GM12878 (cell line): ENCODE results near the gene YY1. TPM values are rescaled to one million over a fixed set of nuclear protein-coding genes. Genes with fewer than 3 reads are reported as not detected.

Source experiments
- ATAC-seq: fragments of 200-7000 bp; cut with Tn5 transposase; 3 replicates; pipeline ENCODE4 v1.9.1; 2020; ENCODE audit warnings: mild to moderate bottlenecking, moderate library complexity
- BruUV-seq: library from RNA; stranded (reverse); fragments of 400-500 nt; replicated peaks from 2 replicates; lab custom pipeline; 2021; lab: Mats Ljungman, UMichigan
- CTCF ChIA-PET: fragments of 300-600 bp; sonication (Branson Sonifier 250); formaldehyde crosslinking; extraction: SDS; loops from one replicate; lab custom pipeline; 2021; ENCODE audit warnings: inconsistent platforms; lab: Yijun Ruan, JAX
- POLR2A ChIA-PET: fragments of 350-600 bp; formaldehyde crosslinking; extraction: SDS; loops from one replicate; lab custom pipeline; 2021; ENCODE audit warnings: inconsistent platforms; lab: Charles Lee
- RAD21 ChIA-PET: fragments of 300-600 bp; sonication (Branson Sonifier 250); formaldehyde crosslinking; loops from one replicate; lab custom pipeline; 2023; ENCODE audit warnings: antibody characterized with exemption; ENCODE audit not compliant: unreplicated experiment; lab: Charles Lee
- SMC1A ChIA-PET: fragments of 300-600 bp; sonication (Branson Sonifier 250); formaldehyde crosslinking; loops from one replicate; lab custom pipeline; 2023; ENCODE audit not compliant: unreplicated experiment, uncharacterized antibody; lab: Charles Lee
- DNase-seq: peaks from one replicate; pipeline ENCODE4 v3.0.0-alpha.2; 2011; ENCODE audit warnings: low read depth, low spot score
- FAIRE-seq: peaks from 3 replicates; lab custom pipeline; 2011; peaks lifted over from hg19 to GRCh38; lab: Jason Lieb, UNC
- H2AFZ ChIP-seq: 2 replicates; pipeline ENCODE4 v1.6.0; 2011; ENCODE audit warnings: low read depth, low read length, control low read depth; ENCODE audit not compliant: control insufficient read depth
- H3K27ac ChIP-seq: 2 replicates; pipeline ENCODE4 v1.5.1; 2011; ENCODE audit warnings: control low read depth; ENCODE audit not compliant: control insufficient read depth, insufficient read depth
- H3K27me3 ChIP-seq, 2 experiments: replicated peaks in 1 of 2; 2 replicates each; pipeline versions ENCODE4 v1.6.0 to v1.6.1; 2011; ENCODE audit warnings: low read length in 1 of 2; ENCODE audit not compliant: control insufficient read depth in 2 of 2, insufficient read depth in 2 of 2
- H3K36me3 ChIP-seq, 2 experiments: 2 replicates each; pipeline ENCODE4 v1.5.1; 2011; ENCODE audit warnings: low read length in 1 of 2; ENCODE audit not compliant: control insufficient read depth in 2 of 2, insufficient read depth in 2 of 2
- H3K4me1 ChIP-seq: 2 replicates; pipeline ENCODE4 v1.6.1; 2011; ENCODE audit warnings: mild to moderate bottlenecking, low read length, moderate library complexity, mixed read lengths; ENCODE audit not compliant: control insufficient read depth, insufficient read depth
- H3K4me2 ChIP-seq: 2 replicates; pipeline ENCODE4 v1.6.0; 2011; ENCODE audit warnings: control low read depth; ENCODE audit not compliant: control insufficient read depth, insufficient read depth
- H3K4me3 ChIP-seq: fragments of 200-600 bp; sonication (generic); 2 replicates; pipeline ENCODE4 v1.5.1; 2016
- H3K79me2 ChIP-seq: 2 replicates; pipeline ENCODE4 v1.6.0; 2011; ENCODE audit warnings: low read length; ENCODE audit not compliant: control insufficient read depth, insufficient read depth
- H3K9ac ChIP-seq: 2 replicates; pipeline ENCODE4 v1.8.0; 2011; ENCODE audit warnings: low read length, control low read depth, mixed read lengths; ENCODE audit not compliant: control insufficient read depth, insufficient read depth
- H3K9me3 ChIP-seq: replicated peaks from 3 replicates; pipeline ENCODE4 v1.5.1; 2011; ENCODE audit warnings: mild to moderate bottlenecking, low read length; ENCODE audit not compliant: control insufficient read depth, insufficient read depth
- H4K20me1 ChIP-seq: 2 replicates; pipeline ENCODE4 v1.6.0; 2011; ENCODE audit not compliant: control insufficient read depth, insufficient read depth
- SP1 ChIP-seq: IDR thresholded peaks from one replicate; pipeline ENCODE4 v1.6.1; 2011; ENCODE audit warnings: low read depth, low read length
- WGBS: methylation state at CpG from one replicate; pipeline ENCODE4 v1.1.6; 2016; ENCODE audit warnings: low lambda C conversion rate; ENCODE audit not compliant: insufficient replicate concordance, insufficient coverage; ENCODE audit errors: missing lambda C conversion rate; 5-methylcytosine and 5-hydroxymethylcytosine counted together
- in situ Hi-C: fragments of 300-500 bp; cut with MboI; formaldehyde crosslinking; loops from 9 replicates; pipeline ENCODE4 v1.14.3; 2018; ENCODE audit warnings: mixed read lengths
- intact Hi-C: fragments of 100-400 bp; cut with micrococcal nuclease; formaldehyde crosslinking; loops from one replicate; pipeline ENCODE4 v1.14.2; 2022; ENCODE audit not compliant: unreplicated experiment
- polyA plus RNA-seq, 11 experiments: library from polyadenylated mRNA; depleted of rRNA in 4 of 11; unstranded in 6 of 11; stranded (reverse) in 5 of 11; fragments of >200 nt; fragmentation: Nextera tagmentation in 4 of 11; fragmentation: Illumina TruSeq in 1 of 11; extraction: Ambion mirVana in 4 of 11; extraction: Trizol in 1 of 11; gene quantifications; 1 replicate in 1 of 11; 2 replicates in 10 of 11; pipeline versions ENCODE4 v1.2.1 to v1.2.3, GENCODE V29; 2011 to 2016; ENCODE audit warnings: inconsistent platforms in 2 of 11, missing spikeins in 2 of 11, low read depth in 1 of 11
- total RNA-seq, 4 experiments: library from RNA; depleted of rRNA in 3 of 4; stranded (reverse); fragments of >200 nt in 3 of 4; fragmentation: Illumina TruSeq in 1 of 4; extraction: Trizol in 1 of 4; gene quantifications; 2 replicates each; pipeline versions ENCODE4 v1.2.1 to v1.2.3, GENCODE V29; 2013 to 2021
- TF ChIP-seq, protein P1 (sequence below): fragments of 450-650 bp; IDR thresholded peaks from 2 replicates; pipeline ENCODE4 v1.6.1; 2014; ENCODE audit warnings: mild to moderate bottlenecking
- TF ChIP-seq, protein P2 (sequence below): fragments of 450-650 bp; IDR thresholded peaks from 2 replicates; pipeline ENCODE4 v1.6.1; 2016; ENCODE audit warnings: mild to moderate bottlenecking, moderate library complexity, borderline replicate concordance

Gene YY1
- total and polyA plus RNA-seq, 10 of the 15 experiments (the other 5 are each of a cell fraction or from before 2014, with no cell fraction given) = 23.7 to 74.0 (median 39.9) TPM

DNA sequence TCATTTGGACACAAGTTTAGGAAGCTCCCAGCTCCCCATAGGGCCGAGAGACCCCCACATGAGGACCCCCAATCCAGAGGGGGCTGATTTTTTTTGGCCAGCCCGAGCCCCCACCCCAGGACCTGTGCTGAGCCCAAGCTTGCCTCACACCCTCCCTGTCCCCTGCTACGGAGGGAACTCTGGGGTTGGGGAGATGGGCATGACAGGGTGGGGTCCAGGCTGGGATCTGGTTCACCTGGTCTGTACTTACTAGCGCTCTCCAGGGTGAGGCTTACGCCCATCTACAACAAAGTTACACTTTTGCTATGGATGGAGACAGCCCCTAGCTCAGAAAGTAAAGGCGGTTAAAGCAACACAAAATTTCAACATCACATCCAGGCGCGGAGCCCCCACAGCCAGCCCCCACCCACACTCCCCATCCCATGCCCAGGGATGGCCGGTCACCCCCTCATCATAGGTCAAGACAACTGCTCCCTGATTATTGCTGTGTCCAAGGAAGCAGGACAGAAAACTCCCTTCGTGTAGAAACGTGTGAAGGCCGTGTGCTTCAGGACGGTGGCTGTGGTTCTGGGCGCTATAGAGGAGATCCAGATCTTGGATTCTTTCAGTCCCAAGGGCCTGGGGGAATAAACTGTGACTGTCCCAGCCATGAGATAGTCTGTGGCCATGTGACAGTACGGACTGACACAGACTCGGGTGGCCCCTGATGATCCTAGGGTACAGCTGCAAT is 56.6 kb downstream of the YY1 start:
- BruUV-seq = no TSS peak
- Histone ChIP-seq H3K4me1 (peaks cover 16% of the 10 kb centered on the region), H4K20me1 (no peaks in the 10 kb centered on the region), H3K27ac (no peak overlapping the region), H3K36me3 (no peaks in the 10 kb centered on the region), H3K79me2 (no peaks in the 10 kb centered on the region), H3K4me2 (no peak overlapping the region), H3K9me3 (no peaks in the 10 kb centered on the region), H3K9ac (no peak overlapping the region), H2AFZ (no peak overlapping the region), H3K27me3 (no peaks in the 10 kb centered on the region), H3K4me3 (no peak overlapping the region)
- ChIA-PET RAD21 (interaction anchor here (1.4 to 1.7 kb wide), 2 partner anchors 80 to 82 kb away, joined by 4 to 5 read pairs; a partner anchor contains a TSS), CTCF (interaction anchor here (1.2 to 4.4 kb wide), 5 partner anchors 10 to 82 kb away, joined by 3 to 39 read pairs (median 6); no protein-coding TSS in a partner anchor), SMC1A (interaction anchor here (1.8 to 2.5 kb wide), 2 partner anchors 53 to 79 kb away, joined by 5 to 11 read pairs; a partner anchor contains a TSS), POLR2A (interaction anchor here (0.7 to 1.4 kb wide), 2 partner anchors 77 to 231 kb away, joined by 3 read pairs; partner anchors contain the start of gene EVL)
- no peak for ATAC-seq
- WGBS = 83% methylated on average over 15 of the region's 16 CpGs
- intact Hi-C loops (no loop called here), in situ Hi-C loops (no loop called here)
- no peak for FAIRE-seq
- TF ChIP-seq SP1 = no peak
- TF ChIP-seq, protein P1, sequence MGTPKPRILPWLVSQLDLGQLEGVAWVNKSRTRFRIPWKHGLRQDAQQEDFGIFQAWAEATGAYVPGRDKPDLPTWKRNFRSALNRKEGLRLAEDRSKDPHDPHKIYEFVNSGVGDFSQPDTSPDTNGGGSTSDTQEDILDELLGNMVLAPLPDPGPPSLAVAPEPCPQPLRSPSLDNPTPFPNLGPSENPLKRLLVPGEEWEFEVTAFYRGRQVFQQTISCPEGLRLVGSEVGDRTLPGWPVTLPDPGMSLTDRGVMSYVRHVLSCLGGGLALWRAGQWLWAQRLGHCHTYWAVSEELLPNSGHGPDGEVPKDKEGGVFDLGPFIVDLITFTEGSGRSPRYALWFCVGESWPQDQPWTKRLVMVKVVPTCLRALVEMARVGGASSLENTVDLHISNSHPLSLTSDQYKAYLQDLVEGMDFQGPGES = no peak
- DNase-seq = no peak

DNA sequence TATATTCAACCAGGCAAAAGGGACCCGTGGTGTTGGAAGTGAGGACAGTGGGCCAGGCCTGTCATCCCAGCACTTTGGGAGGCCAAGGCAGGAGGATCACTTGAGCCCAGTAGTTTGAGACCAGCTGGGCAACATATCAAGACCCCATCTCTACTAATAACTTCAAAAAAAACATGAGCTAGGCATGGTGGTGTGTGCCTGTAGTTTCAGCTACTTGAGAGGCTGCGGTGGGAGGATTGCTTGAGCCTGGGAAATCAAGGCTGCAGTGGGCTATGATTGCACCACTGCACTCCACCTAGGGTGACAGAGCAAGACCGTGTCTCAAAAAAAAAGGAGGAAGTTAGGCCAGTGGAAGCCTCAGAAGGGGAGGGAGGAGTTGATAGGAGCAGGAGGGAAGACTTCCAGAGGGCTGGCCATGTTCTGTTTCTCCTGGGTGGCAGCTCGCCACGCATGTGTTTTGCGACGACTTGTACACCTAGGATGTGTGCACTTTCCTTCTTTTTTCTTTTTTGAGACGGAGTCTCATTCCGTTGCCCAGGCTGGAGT is 57.2 kb downstream of the YY1 start:
- ChIA-PET CTCF (interaction anchor here (0.6 to 4.4 kb wide), 7 partner anchors 11 to 86 kb away, joined by 4 to 39 read pairs (median 6); partner anchors contain the start of gene WDR25), SMC1A (interaction anchor here (1.8 to 2.5 kb wide), 2 partner anchors 53 to 78 kb away, joined by 5 to 11 read pairs; a partner anchor contains a TSS), POLR2A (interaction anchor here (0.6 to 1.6 kb wide), 3 partner anchors 75 to 79 kb away, joined by 3 to 9 read pairs (median 3); a partner anchor contains a TSS), RAD21 (interaction anchor here (1.4 kb wide), 1 partner anchor 82 kb away, joined by 4 read pairs; no protein-coding TSS in a partner anchor)
- intact Hi-C loops = no loop called here
- ATAC-seq (no peak), DNase-seq (no peak), FAIRE-seq (no peak)
- Histone ChIP-seq H3K27me3 (no peaks in the 10 kb centered on the region), H3K4me2 (no peak overlapping the region), H3K79me2 (no peaks in the 10 kb centered on the region), H2AFZ (no peak overlapping the region), H3K9me3 (no peaks in the 10 kb centered on the region), H3K9ac (no peak overlapping the region), H3K4me1 (peaks cover 16% of the 10 kb centered on the region), H3K36me3 (no peaks in the 10 kb centered on the region), H3K27ac (no peak overlapping the region), H3K4me3 (no peak overlapping the region), H4K20me1 (no peaks in the 10 kb centered on the region)
- WGBS = 77% methylated on average over 9 of the region's 9 CpGs
- BruUV-seq = no TSS peak
- in situ Hi-C loops = no loop called here
- TF ChIP-seq, protein P2, sequence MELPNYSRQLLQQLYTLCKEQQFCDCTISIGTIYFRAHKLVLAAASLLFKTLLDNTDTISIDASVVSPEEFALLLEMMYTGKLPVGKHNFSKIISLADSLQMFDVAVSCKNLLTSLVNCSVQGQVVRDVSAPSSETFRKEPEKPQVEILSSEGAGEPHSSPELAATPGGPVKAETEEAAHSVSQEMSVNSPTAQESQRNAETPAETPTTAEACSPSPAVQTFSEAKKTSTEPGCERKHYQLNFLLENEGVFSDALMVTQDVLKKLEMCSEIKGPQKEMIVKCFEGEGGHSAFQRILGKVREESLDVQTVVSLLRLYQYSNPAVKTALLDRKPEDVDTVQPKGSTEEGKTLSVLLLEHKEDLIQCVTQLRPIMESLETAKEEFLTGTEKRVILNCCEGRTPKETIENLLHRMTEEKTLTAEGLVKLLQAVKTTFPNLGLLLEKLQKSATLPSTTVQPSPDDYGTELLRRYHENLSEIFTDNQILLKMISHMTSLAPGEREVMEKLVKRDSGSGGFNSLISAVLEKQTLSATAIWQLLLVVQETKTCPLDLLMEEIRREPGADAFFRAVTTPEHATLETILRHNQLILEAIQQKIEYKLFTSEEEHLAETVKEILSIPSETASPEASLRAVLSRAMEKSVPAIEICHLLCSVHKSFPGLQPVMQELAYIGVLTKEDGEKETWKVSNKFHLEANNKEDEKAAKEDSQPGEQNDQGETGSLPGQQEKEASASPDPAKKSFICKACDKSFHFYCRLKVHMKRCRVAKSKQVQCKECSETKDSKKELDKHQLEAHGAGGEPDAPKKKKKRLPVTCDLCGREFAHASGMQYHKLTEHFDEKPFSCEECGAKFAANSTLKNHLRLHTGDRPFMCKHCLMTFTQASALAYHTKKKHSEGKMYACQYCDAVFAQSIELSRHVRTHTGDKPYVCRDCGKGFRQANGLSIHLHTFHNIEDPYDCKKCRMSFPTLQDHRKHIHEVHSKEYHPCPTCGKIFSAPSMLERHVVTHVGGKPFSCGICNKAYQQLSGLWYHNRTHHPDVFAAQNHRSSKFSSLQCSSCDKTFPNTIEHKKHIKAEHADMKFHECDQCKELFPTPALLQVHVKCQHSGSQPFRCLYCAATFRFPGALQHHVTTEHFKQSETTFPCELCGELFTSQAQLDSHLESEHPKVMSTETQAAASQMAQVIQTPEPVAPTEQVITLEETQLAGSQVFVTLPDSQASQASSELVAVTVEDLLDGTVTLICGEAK = no peak
